H1 (cell line): ENCODE measurements around the gene SHOC1. TPM values are rescaled to one million over a fixed set of nuclear protein-coding genes. Genes with fewer than 3 reads are reported as not detected.

Experiments used
- CTCF ChIA-PET: fragments of 300-600 bp; sonication (Branson Sonifier 250); formaldehyde crosslinking; loops from one replicate; lab custom pipeline; 2021; ENCODE audit not compliant: partially characterized antibody; lab: Charles Lee
- POLR2A ChIA-PET: fragments of 300-600 bp; sonication (Branson Sonifier 250); formaldehyde crosslinking; loops from one replicate; lab custom pipeline; 2021; ENCODE audit warnings: inconsistent platforms; ENCODE audit not compliant: partially characterized antibody; lab: Charles Lee
- DNase-seq, 2 experiments: peaks; one replicate each; pipeline versions ENCODE4 v3.0.0 to v3.0.0-alpha.2; 2010 to 2022; ENCODE audit warnings: low spot score in 2 of 2, low read depth in 1 of 2, mixed read lengths in 1 of 2
- FAIRE-seq: peaks from 2 replicates; lab custom pipeline; 2011; peaks lifted over from hg19 to GRCh38; lab: Jason Lieb, UNC
- H2AFZ ChIP-seq: 2 replicates; pipeline ENCODE4 v1.8.1; 2012; ENCODE audit warnings: low read length, inconsistent platforms
- H2AK5ac ChIP-seq: 2 replicates; pipeline ENCODE4 v1.6.1; 2013; ENCODE audit warnings: low read depth, low read length
- H2BK120ac ChIP-seq: replicated peaks from 2 replicates; pipeline ENCODE3; 2013; ENCODE audit warnings: low read depth, low read length, inconsistent platforms
- H2BK12ac ChIP-seq: 2 replicates; pipeline ENCODE4 v1.6.1; 2013; ENCODE audit warnings: low read depth, low read length
- H2BK15ac ChIP-seq: 2 replicates; pipeline ENCODE4 v1.6.1; 2013; ENCODE audit warnings: low read length
- H2BK20ac ChIP-seq: 2 replicates; pipeline ENCODE4 v1.6.1; 2013; ENCODE audit warnings: low read length
- H2BK5ac ChIP-seq: 2 replicates; pipeline ENCODE4 v1.6.1; 2013; ENCODE audit warnings: low read depth, low read length
- H3K14ac ChIP-seq: 2 replicates; pipeline ENCODE4 v1.6.1; 2013; ENCODE audit warnings: inconsistent platforms; ENCODE audit not compliant: insufficient read length
- H3K18ac ChIP-seq: 2 replicates; pipeline ENCODE4 v1.6.1; 2013; ENCODE audit warnings: low read length; ENCODE audit errors: extremely low read depth
- H3K23ac ChIP-seq: 2 replicates; pipeline ENCODE4 v1.6.1; 2013; ENCODE audit warnings: inconsistent platforms; ENCODE audit not compliant: insufficient read length
- H3K23me2 ChIP-seq: 2 replicates; pipeline ENCODE4 v1.6.1; 2013; ENCODE audit warnings: low read depth, low read length
- H3K27ac ChIP-seq: 2 replicates; pipeline ENCODE4 v1.6.1; 2011; ENCODE audit warnings: low read depth, low read length, inconsistent platforms
- H3K27me3 ChIP-seq, 4 experiments: replicated peaks in 1 of 4; 1 replicate in 1 of 4; 2 replicates in 3 of 4; pipeline versions ENCODE4 v1.6.1 to v1.8.1; 2011 to 2013; ENCODE audit warnings: low read length in 3 of 4, mild to moderate bottlenecking in 3 of 4, inconsistent platforms in 2 of 4, mixed read lengths in 2 of 4, moderate library complexity in 1 of 4; ENCODE audit not compliant: control insufficient read depth in 3 of 4, insufficient read depth in 3 of 4; ENCODE audit errors: extremely low read depth in 1 of 4
- H3K36me3 ChIP-seq, 4 experiments: 2 replicates each; pipeline versions ENCODE4 v1.6.1 to v1.8.1; 2011 to 2013; ENCODE audit warnings: mild to moderate bottlenecking in 4 of 4, low read length in 3 of 4, moderate library complexity in 2 of 4, control low read depth in 1 of 4, inconsistent platforms in 1 of 4; ENCODE audit not compliant: insufficient read depth in 4 of 4, control insufficient read depth in 2 of 4
- H3K4ac ChIP-seq: replicated peaks from 2 replicates; pipeline ENCODE3; 2013; ENCODE audit warnings: low read length, low read depth, mixed read lengths, inconsistent platforms; ENCODE audit not compliant: insufficient read length
- H3K4me1 ChIP-seq, 4 experiments: replicated peaks in 1 of 4; 1 replicate in 1 of 4; 2 replicates in 3 of 4; pipeline versions ENCODE4 v1.6.1 to v1.8.1; 2011 to 2013; ENCODE audit warnings: low read length in 3 of 4, inconsistent platforms in 2 of 4, mixed read lengths in 1 of 4; ENCODE audit not compliant: insufficient read depth in 4 of 4, control insufficient read depth in 3 of 4
- H3K4me2 ChIP-seq, 2 experiments: 2 replicates each; pipeline versions ENCODE4 v1.6.1 to v1.8.1; 2011 to 2013; ENCODE audit warnings: low read depth in 2 of 2, low read length in 2 of 2, control low read depth in 1 of 2, inconsistent platforms in 1 of 2, mild to moderate bottlenecking in 1 of 2; ENCODE audit not compliant: insufficient read depth in 1 of 2
- H3K4me3 ChIP-seq, 4 experiments: fragments of 200-600, 300-600 bp in 1 of 4; sonication (generic), shearing (Covaris generic), sonication (Bioruptor Twin) in 1 of 4; 2 replicates each; pipeline versions ENCODE4 v1.5.1 to v1.8.1; 2011 to 2016; ENCODE audit warnings: low read length in 4 of 4, low read depth in 3 of 4, control low read depth in 2 of 4, inconsistent platforms in 2 of 4, mild to moderate bottlenecking in 2 of 4, mixed read lengths in 1 of 4, moderate library complexity in 1 of 4; ENCODE audit not compliant: insufficient read depth in 2 of 4; ENCODE audit errors: extremely low read depth in 1 of 4
- H3K56ac ChIP-seq: replicated peaks from 2 replicates; pipeline ENCODE3; 2013; ENCODE audit warnings: low read depth, mild to moderate bottlenecking, mixed read lengths, low read length, inconsistent platforms; ENCODE audit not compliant: insufficient read length
- H3K79me1 ChIP-seq: 2 replicates; pipeline ENCODE4 v1.6.1; 2013; ENCODE audit warnings: low read depth, low read length, control low read depth
- H3K79me2 ChIP-seq, 2 experiments: 2 replicates each; pipeline versions ENCODE4 v1.6.1 to v1.8.1; 2012 to 2013; ENCODE audit warnings: low read length in 2 of 2, mild to moderate bottlenecking in 2 of 2, inconsistent platforms in 1 of 2; ENCODE audit not compliant: insufficient read depth in 2 of 2, control insufficient read depth in 1 of 2
- H3K9ac ChIP-seq, 4 experiments: replicated peaks in 1 of 4; 1 replicate in 1 of 4; 2 replicates in 3 of 4; pipeline versions ENCODE4 v1.6.1 to v1.8.1; 2011 to 2013; ENCODE audit warnings: low read depth in 3 of 4, low read length in 3 of 4, control low read depth in 2 of 4, mild to moderate bottlenecking in 2 of 4, moderate library complexity in 2 of 4, inconsistent platforms in 1 of 4; ENCODE audit errors: extremely low read depth in 1 of 4
- H3K9me3 ChIP-seq, 2 experiments: 2 replicates each; pipeline versions ENCODE4 v1.6.1 to v1.8.1; 2012 to 2013; ENCODE audit warnings: mild to moderate bottlenecking in 2 of 2, moderate library complexity in 2 of 2, control low read depth in 1 of 2, inconsistent platforms in 1 of 2, low read depth in 1 of 2, low read length in 1 of 2, mixed read lengths in 1 of 2; ENCODE audit not compliant: insufficient read depth in 2 of 2
- H4K20me1 ChIP-seq, 2 experiments: replicated peaks in 1 of 2; 2 replicates each; pipeline versions ENCODE3 to v1.8.1; 2011 to 2013; ENCODE audit warnings: inconsistent platforms in 2 of 2, low read length in 2 of 2, mild to moderate bottlenecking in 1 of 2; ENCODE audit not compliant: insufficient read depth in 2 of 2, control insufficient read depth in 1 of 2
- H4K5ac ChIP-seq: 2 replicates; pipeline ENCODE4 v1.6.1; 2013; ENCODE audit warnings: low read length, low read depth, mixed read lengths, inconsistent platforms; ENCODE audit not compliant: insufficient read length
- H4K8ac ChIP-seq: 2 replicates; pipeline ENCODE4 v1.8.0; 2013; ENCODE audit warnings: mild to moderate bottlenecking, moderate library complexity, low read length, inconsistent platforms; ENCODE audit not compliant: insufficient read depth; ENCODE audit errors: extremely low read depth
- H4K91ac ChIP-seq: replicated peaks from 2 replicates; pipeline ENCODE3; 2013; ENCODE audit warnings: low read length, mixed read lengths, inconsistent platforms; ENCODE audit not compliant: insufficient read length
- ATF2 ChIP-seq: IDR thresholded peaks from 2 replicates; pipeline ENCODE4 v1.6.1; 2012; ENCODE audit warnings: low read length, inconsistent platforms
- EGR1 ChIP-seq: IDR thresholded peaks from 2 replicates; pipeline ENCODE4 v1.6.1; 2011; ENCODE audit warnings: low read depth, low read length, borderline replicate concordance
- JUND ChIP-seq: IDR thresholded peaks from 2 replicates; pipeline ENCODE4 v1.6.1; 2011; ENCODE audit warnings: mild to moderate bottlenecking, improper control_type of control experiment, low read length
- NANOG ChIP-seq: IDR thresholded peaks from 2 replicates; pipeline ENCODE4 v1.6.1; 2011; ENCODE audit warnings: low read length, low read depth, mild to moderate bottlenecking, inconsistent platforms; ENCODE audit not compliant: insufficient read depth, poor library complexity, severe bottlenecking
- PHF8 ChIP-seq: fragments of 200-600 bp; sonication (generic); conservative IDR thresholded peaks from 2 replicates; pipeline ENCODE4 v1.7.1; 2012; ENCODE audit warnings: low read depth, mild to moderate bottlenecking, inconsistent platforms, low read length, moderate library complexity
- RFX5 ChIP-seq: IDR thresholded peaks from 2 replicates; pipeline ENCODE4 v1.6.1; 2011; ENCODE audit warnings: low read depth, low read length, improper control_type of control experiment, borderline replicate concordance
- RNF2 ChIP-seq: fragments of 200-900, 300-1000 bp; sonication (generic); IDR thresholded peaks from 2 replicates; pipeline ENCODE4 v1.7.1; 2016; ENCODE audit warnings: borderline replicate concordance, low read depth, mild to moderate bottlenecking, antibody characterized with exemption, low read length; ENCODE audit not compliant: poor library complexity, severe bottlenecking; ENCODE audit errors: missing control alignments
- TAF7 ChIP-seq: optimal IDR thresholded peaks from 2 replicates; pipeline ENCODE3; 2011; ENCODE audit warnings: low read depth, mild to moderate bottlenecking, inconsistent platforms, low read length, moderate library complexity, borderline replicate concordance
- TCF12 ChIP-seq: IDR thresholded peaks from 2 replicates; pipeline ENCODE4 v1.6.1; 2011; ENCODE audit warnings: low read depth, mild to moderate bottlenecking, low read length
- WGBS, 2 experiments: shearing (Covaris generic) in 1 of 2; methylation state at CpG; one replicate each; pipeline versions ENCODE4 v1.1.6 to v1.1.7; 2013 to 2015; ENCODE audit warnings: low lambda C conversion rate in 2 of 2, mixed read lengths in 2 of 2, inconsistent platforms in 1 of 2, low coverage in 1 of 2, missing lambda C conversion rate in 1 of 2; ENCODE audit not compliant: insufficient replicate concordance in 2 of 2, insufficient coverage in 1 of 2, insufficient read length in 1 of 2; ENCODE audit errors: extremely low coverage in 1 of 2, missing lambda C conversion rate in 1 of 2; 5-methylcytosine and 5-hydroxymethylcytosine counted together
- polyA plus RNA-seq, 7 experiments: library from polyadenylated mRNA; depleted of rRNA in 3 of 7; stranded (reverse) in 5 of 7; unstranded in 2 of 7; fragments of >200 nt in 5 of 7; fragments of 200-250 nt in 2 of 7; gene quantifications; 1 replicate in 5 of 7; 2 replicates in 1 of 7; 4 replicates in 1 of 7; pipeline versions ENCODE4 v1.2.1 to v1.2.3, GENCODE V29; 2011 to 2013; ENCODE audit warnings: missing spikeins in 2 of 7, mixed read lengths in 2 of 7
- total RNA-seq: library from RNA; stranded (reverse); fragmentation: NEBNext Ultra II Directional; extraction: Animal tissue kit (Norgen Biotek cat#: 25700); gene quantifications from 2 replicates; pipeline ENCODE4 v1.2.1, GENCODE V29; 2021

Gene SHOC1
- total and polyA plus RNA-seq, 2 of the 8 experiments (the other 6 are each of a cell fraction or from before 2014, with no cell fraction given): not detected

GRCh38 chr9:111825468-111826145 is 30.9 kb upstream of the SHOC1 start:
- H3K18ac ChIP-seq: no peak overlapping the region
- FAIRE-seq (no peak), DNase-seq (no peak)
- no peaks in the 10 kb centered on the region for H3K36me3 ChIP-seq
- no peak overlapping the region for H2BK120ac ChIP-seq
- no peak overlapping the region for H3K4me2 ChIP-seq
- no peak overlapping the region for H3K9ac ChIP-seq
- H4K5ac ChIP-seq: no peak overlapping the region
- H4K20me1 ChIP-seq: no peaks in the 10 kb centered on the region
- no peaks in the 10 kb centered on the region for H3K23me2 ChIP-seq
- ChIA-PET CTCF (interaction anchor here (0.6 to 1.4 kb wide), 3 partner anchors 250 to 719 kb away, joined by 3 to 6 read pairs (median 4); no protein-coding TSS in a partner anchor), POLR2A (no interaction called here)
- no peaks in the 10 kb centered on the region for H3K79me2 ChIP-seq
- H2AK5ac ChIP-seq: no peak overlapping the region
- 82% methylated on average over 3 of the region's 3 CpGs; no CpG with 5 or more reads in 1 of the 2 experiments for WGBS, 2 experiments
- H4K91ac ChIP-seq: no peak overlapping the region
- H3K56ac ChIP-seq: no peak overlapping the region
- no peak overlapping the region for H2BK20ac ChIP-seq
- no peak overlapping the region for H3K4ac ChIP-seq
- H3K4me3 ChIP-seq: no peak overlapping the region
- no peak overlapping the region for H2BK5ac ChIP-seq
- no peak overlapping the region for H3K14ac ChIP-seq
- H3K27ac ChIP-seq: no peak overlapping the region
- no peak overlapping the region for H3K23ac ChIP-seq
- no peak overlapping the region for H2BK12ac ChIP-seq
- H3K79me1 ChIP-seq: no peaks in the 10 kb centered on the region
- H3K4me1 ChIP-seq: no peaks in the 10 kb centered on the region
- H2AFZ ChIP-seq: no peak overlapping the region
- TF ChIP-seq RNF2 (no peak), RFX5 (no peak), JUND (no peak), PHF8 (no peak), TAF7 (no peak), NANOG (no peak), ATF2 (no peak), EGR1 (no peak), TCF12 (no peak)
- no peak overlapping the region for H2BK15ac ChIP-seq
- H4K8ac ChIP-seq: no peak overlapping the region
- no peaks in the 10 kb centered on the region for H3K9me3 ChIP-seq
- no peaks in the 10 kb centered on the region for H3K27me3 ChIP-seq
